ENCODE results near the gene DBP.

- TF ChIP-seq, protein P1, sequence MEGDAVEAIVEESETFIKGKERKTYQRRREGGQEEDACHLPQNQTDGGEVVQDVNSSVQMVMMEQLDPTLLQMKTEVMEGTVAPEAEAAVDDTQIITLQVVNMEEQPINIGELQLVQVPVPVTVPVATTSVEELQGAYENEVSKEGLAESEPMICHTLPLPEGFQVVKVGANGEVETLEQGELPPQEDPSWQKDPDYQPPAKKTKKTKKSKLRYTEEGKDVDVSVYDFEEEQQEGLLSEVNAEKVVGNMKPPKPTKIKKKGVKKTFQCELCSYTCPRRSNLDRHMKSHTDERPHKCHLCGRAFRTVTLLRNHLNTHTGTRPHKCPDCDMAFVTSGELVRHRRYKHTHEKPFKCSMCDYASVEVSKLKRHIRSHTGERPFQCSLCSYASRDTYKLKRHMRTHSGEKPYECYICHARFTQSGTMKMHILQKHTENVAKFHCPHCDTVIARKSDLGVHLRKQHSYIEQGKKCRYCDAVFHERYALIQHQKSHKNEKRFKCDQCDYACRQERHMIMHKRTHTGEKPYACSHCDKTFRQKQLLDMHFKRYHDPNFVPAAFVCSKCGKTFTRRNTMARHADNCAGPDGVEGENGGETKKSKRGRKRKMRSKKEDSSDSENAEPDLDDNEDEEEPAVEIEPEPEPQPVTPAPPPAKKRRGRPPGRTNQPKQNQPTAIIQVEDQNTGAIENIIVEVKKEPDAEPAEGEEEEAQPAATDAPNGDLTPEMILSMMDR (IDR thresholded peaks at IDR 0.05): no peak
- TF ChIP-seq POLR2A (IDR thresholded peaks at IDR 0.05): no peak
Measured at GRCh38 chr19:48616491-48617056, 20.6 kb downstream of the DBP start.
